ENCODE measurements around the gene SPAG8. TPM values are rescaled to one million over a fixed set of nuclear protein-coding genes. Genes with fewer than 3 reads are reported as not detected.

Gene SPAG8
- total RNA-seq, 5 donors from 2014 or later (not counting 1 experiment from before 2014, with no cell fraction given) = 2.8 to 7.1 (median 3.8) TPM

GRCh38 chr9:35808433-35808832 is 3.6 kb downstream of the SPAG8 start:
- H3K27ac ChIP-seq (ENCODE audit: low read length) = no peak overlapping the region
- ChIA-PET POLR2A (interaction anchor here (0.6 to 0.7 kb wide), 2 partner anchors 176 to 200 kb away, joined by 3 to 8 read pairs; no protein-coding TSS in a partner anchor), CTCF (interaction anchor here in 1 of 2 donors (0.6 kb wide), 1 partner anchor 187 kb away, joined by 6 read pairs; no protein-coding TSS in a partner anchor)
- H3K9me3 ChIP-seq = no peaks in the 10 kb centered on the region
- peaks cover 19 to 26% (median 24%) of the 10 kb centered on the region in 3 donors for H3K4me1 Mint-ChIP-seq
- peaks cover 16% of the 10 kb centered on the region for H3K36me3 Mint-ChIP-seq
- H3K9me3 Mint-ChIP-seq = no peaks in the 10 kb centered on the region
- peaks cover 7 to 27% of the 10 kb centered on the region in 2 experiments for H3K4me1 ChIP-seq (ENCODE audit: control insufficient read depth in 1 of 2, extremely low read depth in 1 of 2, insufficient read depth in 2 of 2, low read length in 2 of 2)
- H3K27me3 Mint-ChIP-seq = no peaks in the 10 kb centered on the region
- H3K4me3 Mint-ChIP-seq = no peak overlapping the region
- no peaks in the 10 kb centered on the region for H3K27me3 ChIP-seq (replicated peaks in 1 of 2; ENCODE audit: control insufficient read depth in 2 of 2, extremely low read depth in 1 of 2, insufficient read depth in 2 of 2, low read length in 1 of 2)
- WGBS (ENCODE audit: insufficient coverage) = 88% methylated on average over 9 of the region's 9 CpGs
- DNase-seq = no peak
- no peak for ATAC-seq (replicated peaks in 1 of 4)
- H3K27ac Mint-ChIP-seq = peak overlapping the region in 1 of 2 donors; percentile 17
- no peak overlapping the region for H3K4me3 ChIP-seq (ENCODE audit: control insufficient read depth in 1 of 2, extremely low read depth in 1 of 2, low read length in 1 of 2)
- peaks cover 7 to 29% of the 10 kb centered on the region in 2 donors for H3K36me3 ChIP-seq (ENCODE audit: control insufficient read depth in 2 of 2, extremely low read depth in 1 of 2, insufficient read depth in 1 of 2, low read length in 1 of 2)

- Histone ChIP-seq H3K4me3 (ENCODE audit: control insufficient read depth in 1 of 2, extremely low read depth in 1 of 2, low read length in 1 of 2) (no peak overlapping the region), H3K4me1 (ENCODE audit: control insufficient read depth in 1 of 2, extremely low read depth in 1 of 2, insufficient read depth in 2 of 2, low read length in 2 of 2) (peaks cover 0 to 4% of the 10 kb centered on the region in 2 experiments), H3K27me3 (replicated peaks in 1 of 2; ENCODE audit: control insufficient read depth in 2 of 2, extremely low read depth in 1 of 2, insufficient read depth in 2 of 2, low read length in 1 of 2) (no peaks in the 10 kb centered on the region), H3K36me3 (ENCODE audit: control insufficient read depth in 2 of 2, extremely low read depth in 1 of 2, insufficient read depth in 1 of 2, low read length in 1 of 2) (peaks cover 10 to 42% of the 10 kb centered on the region in 2 donors), H3K9me3 (no peaks in the 10 kb centered on the region), H3K27ac (ENCODE audit: low read length) (no peak overlapping the region)
- peaks cover 31% of the 10 kb centered on the region for H3K36me3 Mint-ChIP-seq
- H3K27ac Mint-ChIP-seq = no peak overlapping the region
- H3K4me3 Mint-ChIP-seq = no peak overlapping the region
- H3K9me3 Mint-ChIP-seq = no peaks in the 10 kb centered on the region
- no peak for DNase-seq
- peaks cover 0 to 5% (median 3%) of the 10 kb centered on the region in 3 donors for H3K4me1 Mint-ChIP-seq
- 96% methylated on average over 8 of the region's 8 CpGs for WGBS (ENCODE audit: insufficient coverage)
- CTCF ChIA-PET = interaction anchor here in 1 of 2 donors (0.6 kb wide), 1 partner anchor 1991 kb away, joined by 3 read pairs; no protein-coding TSS in a partner anchor
- ATAC-seq (replicated peaks in 1 of 4) = no peak
- H3K27me3 Mint-ChIP-seq = no peaks in the 10 kb centered on the region
- POLR2A ChIA-PET = no interaction called here
Observed at GRCh38 chr9:35806101-35806500, 6.0 kb downstream of the SPAG8 start.

- Histone ChIP-seq H3K27ac (ENCODE audit: low read length) (no peak overlapping the region), H3K36me3 (ENCODE audit: control insufficient read depth in 2 of 2, extremely low read depth in 1 of 2, insufficient read depth in 1 of 2, low read length in 1 of 2) (peaks cover 3 to 36% of the 10 kb centered on the region in 2 donors), H3K4me3 (ENCODE audit: control insufficient read depth in 1 of 2, extremely low read depth in 1 of 2, low read length in 1 of 2) (no peak overlapping the region), H3K27me3 (replicated peaks in 1 of 2; ENCODE audit: control insufficient read depth in 2 of 2, extremely low read depth in 1 of 2, insufficient read depth in 2 of 2, low read length in 1 of 2) (no peaks in the 10 kb centered on the region), H3K9me3 (no peaks in the 10 kb centered on the region), H3K4me1 (ENCODE audit: control insufficient read depth in 1 of 2, extremely low read depth in 1 of 2, insufficient read depth in 2 of 2, low read length in 2 of 2) (no peaks in the 10 kb centered on the region)
- DNase-seq (no peak), ATAC-seq (replicated peaks in 1 of 4) (no peak)
- 92% methylated on average over 12 of the region's 13 CpGs for WGBS (ENCODE audit: insufficient coverage)
- H3K4me3 Mint-ChIP-seq = no peak overlapping the region
- no peaks in the 10 kb centered on the region for H3K9me3 Mint-ChIP-seq
- POLR2A ChIA-PET = no interaction called here
- H3K4me1 Mint-ChIP-seq = no peaks in the 10 kb centered on the region
- CTCF ChIA-PET = no interaction called here
- H3K36me3 Mint-ChIP-seq = peaks cover 38% of the 10 kb centered on the region
- peak overlapping the region in 1 of 2 donors; percentile 25 for H3K27ac Mint-ChIP-seq
- no peaks in the 10 kb centered on the region for H3K27me3 Mint-ChIP-seq
Observed at GRCh38 chr9:35801328-35802128, 10.5 kb downstream of the SPAG8 start.

- H3K27me3 Mint-ChIP-seq = no peaks in the 10 kb centered on the region
- no peaks in the 10 kb centered on the region for H3K4me1 Mint-ChIP-seq
- no peaks in the 10 kb centered on the region for H3K4me1 ChIP-seq (ENCODE audit: control insufficient read depth in 1 of 2, extremely low read depth in 1 of 2, insufficient read depth in 2 of 2, low read length in 2 of 2)
- H3K36me3 Mint-ChIP-seq = peaks cover 35% of the 10 kb centered on the region
- DNase-seq (no peak), ATAC-seq (replicated peaks in 1 of 4) (no peak)
- H3K9me3 ChIP-seq = no peaks in the 10 kb centered on the region
- no peak overlapping the region for H3K4me3 Mint-ChIP-seq
- WGBS (ENCODE audit: insufficient coverage) = 94% methylated on average over 3 of the region's 7 CpGs
- POLR2A ChIA-PET = no interaction called here
- H3K27ac Mint-ChIP-seq = no peak overlapping the region
- CTCF ChIA-PET = no interaction called here
- no peaks in the 10 kb centered on the region for H3K27me3 ChIP-seq (replicated peaks in 1 of 2; ENCODE audit: control insufficient read depth in 2 of 2, extremely low read depth in 1 of 2, insufficient read depth in 2 of 2, low read length in 1 of 2)
- H3K36me3 ChIP-seq (ENCODE audit: control insufficient read depth in 2 of 2, extremely low read depth in 1 of 2, insufficient read depth in 1 of 2, low read length in 1 of 2) = peaks cover 3 to 26% of the 10 kb centered on the region in 2 donors
- H3K27ac ChIP-seq (ENCODE audit: low read length) = no peak overlapping the region
- H3K9me3 Mint-ChIP-seq = no peaks in the 10 kb centered on the region
- no peak overlapping the region for H3K4me3 ChIP-seq (ENCODE audit: control insufficient read depth in 1 of 2, extremely low read depth in 1 of 2, low read length in 1 of 2)
Observed at GRCh38 chr9:35800530-35800929, 11.5 kb downstream of the SPAG8 start.

- H3K36me3 Mint-ChIP-seq = peaks cover 30% of the 10 kb centered on the region
- no peaks in the 10 kb centered on the region for H3K27me3 ChIP-seq (replicated peaks in 1 of 2; ENCODE audit: control insufficient read depth in 2 of 2, extremely low read depth in 1 of 2, insufficient read depth in 2 of 2, low read length in 1 of 2)
- ATAC-seq (replicated peaks in 1 of 4) (peak in 1 of 4 experiments; percentile 19), DNase-seq (no peak)
- CTCF ChIA-PET = interaction anchor here in 1 of 2 donors (0.5 kb wide), 1 partner anchor 166 kb away, joined by 3 read pairs; no protein-coding TSS in a partner anchor
- H3K4me3 ChIP-seq (ENCODE audit: control insufficient read depth in 1 of 2, extremely low read depth in 1 of 2, low read length in 1 of 2) = no peak overlapping the region
- H3K36me3 ChIP-seq (ENCODE audit: control insufficient read depth in 2 of 2, extremely low read depth in 1 of 2, insufficient read depth in 1 of 2, low read length in 1 of 2) = peaks cover 3 to 26% of the 10 kb centered on the region in 2 donors
- no peaks in the 10 kb centered on the region for H3K27me3 Mint-ChIP-seq
- H3K4me1 Mint-ChIP-seq = peaks cover 0 to 6% (median 6%) of the 10 kb centered on the region in 3 donors
- POLR2A ChIA-PET = no interaction called here
- no peak overlapping the region for H3K27ac Mint-ChIP-seq
- H3K4me3 Mint-ChIP-seq = no peak overlapping the region
- H3K4me1 ChIP-seq (ENCODE audit: control insufficient read depth in 1 of 2, extremely low read depth in 1 of 2, insufficient read depth in 2 of 2, low read length in 2 of 2) = no peaks in the 10 kb centered on the region
- H3K9me3 Mint-ChIP-seq = no peaks in the 10 kb centered on the region
- WGBS (ENCODE audit: insufficient coverage) = 89% methylated on average over 3 of the region's 4 CpGs
- no peaks in the 10 kb centered on the region for H3K9me3 ChIP-seq
- no peak overlapping the region for H3K27ac ChIP-seq (ENCODE audit: low read length)
Observed at GRCh38 chr9:35798658-35799374, 13.2 kb downstream of the SPAG8 start.

- no peaks in the 10 kb centered on the region for H3K4me1 ChIP-seq (ENCODE audit: control insufficient read depth in 1 of 2, extremely low read depth in 1 of 2, insufficient read depth in 2 of 2, low read length in 2 of 2)
- H3K36me3 ChIP-seq (ENCODE audit: control insufficient read depth in 2 of 2, extremely low read depth in 1 of 2, insufficient read depth in 1 of 2, low read length in 1 of 2) = peaks cover 6 to 27% of the 10 kb centered on the region in 2 donors
- Mint-ChIP-seq H3K36me3 (peaks cover 26% of the 10 kb centered on the region), H3K27me3 (no peaks in the 10 kb centered on the region), H3K9me3 (no peaks in the 10 kb centered on the region), H3K4me3 (no peak overlapping the region), H3K4me1 (peaks cover 0 to 8% (median 6%) of the 10 kb centered on the region in 3 donors), H3K27ac (no peak overlapping the region)
- POLR2A ChIA-PET = no interaction called here
- no peak overlapping the region for H3K27ac ChIP-seq (ENCODE audit: low read length)
- H3K4me3 ChIP-seq (ENCODE audit: control insufficient read depth in 1 of 2, extremely low read depth in 1 of 2, low read length in 1 of 2) = no peak overlapping the region
- no peak for ATAC-seq (replicated peaks in 1 of 4)
- DNase-seq = no peak
- no peaks in the 10 kb centered on the region for H3K9me3 ChIP-seq
- CTCF ChIA-PET = no interaction called here
- no peaks in the 10 kb centered on the region for H3K27me3 ChIP-seq (replicated peaks in 1 of 2; ENCODE audit: control insufficient read depth in 2 of 2, extremely low read depth in 1 of 2, insufficient read depth in 2 of 2, low read length in 1 of 2)
- WGBS (ENCODE audit: insufficient coverage) = 100% methylated on average over 2 of the region's 6 CpGs
Observed at GRCh38 chr9:35797311-35798109, 14.6 kb downstream of the SPAG8 start.
